ENCODE data around the gene BSCL2. TPM values are rescaled to one million over a fixed set of nuclear protein-coding genes. Genes with fewer than 3 reads are reported as not detected.
A peak's percentile ranks its signal among the peaks of the same experiment; 100 is the strongest.

Gene BSCL2
- total and polyA plus RNA-seq, 2 of the 13 experiments (the other 11 are each of a cell fraction or from before 2014, with no cell fraction given): 19.5 to 21.1 TPM

DNA sequence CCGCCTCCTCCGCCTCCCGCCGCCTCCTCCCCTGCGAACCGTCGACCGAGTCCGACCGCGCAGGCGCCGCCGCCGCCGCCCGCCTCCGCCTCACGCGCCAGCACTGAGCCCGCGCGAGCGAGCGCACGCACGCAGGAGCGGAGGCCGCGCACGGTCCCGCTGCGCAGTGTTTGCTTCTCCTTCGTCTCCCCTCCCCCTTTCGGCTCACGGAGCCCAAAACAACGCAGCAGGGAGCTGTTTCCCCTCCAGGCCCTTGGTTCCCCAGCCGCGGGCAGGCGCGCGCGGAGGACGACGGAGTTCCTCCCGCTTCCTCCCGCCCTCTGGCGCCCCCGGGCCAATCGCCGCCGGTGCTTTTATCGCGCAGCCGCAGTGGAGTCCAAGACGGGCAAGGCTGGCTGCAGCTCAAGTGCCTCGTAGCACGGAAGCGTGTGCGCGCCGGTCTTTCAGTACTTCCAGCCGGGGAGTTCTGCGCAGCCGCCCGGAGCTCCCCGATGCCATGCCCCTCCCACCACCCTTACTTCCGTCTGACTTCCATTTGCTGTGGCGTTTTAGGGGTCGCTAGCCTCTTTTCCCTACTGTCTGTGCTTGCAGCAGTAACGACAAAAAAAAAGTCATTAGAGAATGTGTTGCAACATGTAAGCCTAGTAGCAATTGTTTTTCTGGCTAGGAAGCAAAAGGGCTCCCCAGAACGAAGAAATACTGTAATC lies 20.1 kb upstream of the BSCL2 start, which contains the start of gene HNRNPUL2 (continued):
- no peak for TF ChIP-seq ZNF33A (CRISPR knock-in tag; IDR thresholded peaks at IDR 0.05; ENCODE audit: borderline replicate concordance)
- peak; percentile 80 for TF ChIP-seq MED1 (CRISPR knock-in tag; IDR thresholded peaks at IDR 0.05)
- TF ChIP-seq ZNF792 (CRISPR knock-in tag; IDR thresholded peaks at IDR 0.05): peak; percentile 80
- no peak for TF ChIP-seq IKZF1 (IDR thresholded peaks at IDR 0.05)
- no peak for TF ChIP-seq TBL1XR1 (IDR thresholded peaks at IDR 0.05; ENCODE audit: borderline replicate concordance, low read length, partially characterized antibody)
- TF ChIP-seq MIER3 (CRISPR knock-in tag; IDR thresholded peaks at IDR 0.05; ENCODE audit: borderline replicate concordance): no peak
- TF ChIP-seq, protein P1, sequence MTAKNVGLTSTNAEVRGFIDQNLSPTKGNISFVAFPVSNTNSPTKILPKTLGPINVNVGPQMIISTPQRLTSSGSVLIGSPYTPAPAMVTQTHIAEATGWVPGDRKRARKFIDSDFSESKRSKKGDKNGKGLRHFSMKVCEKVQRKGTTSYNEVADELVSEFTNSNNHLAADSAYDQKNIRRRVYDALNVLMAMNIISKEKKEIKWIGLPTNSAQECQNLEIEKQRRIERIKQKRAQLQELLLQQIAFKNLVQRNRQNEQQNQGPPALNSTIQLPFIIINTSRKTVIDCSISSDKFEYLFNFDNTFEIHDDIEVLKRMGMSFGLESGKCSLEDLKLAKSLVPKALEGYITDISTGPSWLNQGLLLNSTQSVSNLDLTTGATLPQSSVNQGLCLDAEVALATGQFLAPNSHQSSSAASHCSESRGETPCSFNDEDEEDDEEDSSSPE (CRISPR knock-in tag; IDR thresholded peaks at IDR 0.05): peak; percentile 97
- TF ChIP-seq, protein P2, sequence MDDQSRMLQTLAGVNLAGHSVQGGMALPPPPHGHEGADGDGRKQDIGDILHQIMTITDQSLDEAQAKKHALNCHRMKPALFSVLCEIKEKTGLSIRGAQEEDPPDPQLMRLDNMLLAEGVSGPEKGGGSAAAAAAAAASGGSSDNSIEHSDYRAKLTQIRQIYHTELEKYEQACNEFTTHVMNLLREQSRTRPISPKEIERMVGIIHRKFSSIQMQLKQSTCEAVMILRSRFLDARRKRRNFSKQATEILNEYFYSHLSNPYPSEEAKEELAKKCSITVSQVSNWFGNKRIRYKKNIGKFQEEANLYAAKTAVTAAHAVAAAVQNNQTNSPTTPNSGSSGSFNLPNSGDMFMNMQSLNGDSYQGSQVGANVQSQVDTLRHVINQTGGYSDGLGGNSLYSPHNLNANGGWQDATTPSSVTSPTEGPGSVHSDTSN (CRISPR knock-in tag; IDR thresholded peaks at IDR 0.05; ENCODE audit: borderline replicate concordance): peak; percentile 78; the same call in 1 of the 2 replicates
- TF ChIP-seq, protein P3, sequence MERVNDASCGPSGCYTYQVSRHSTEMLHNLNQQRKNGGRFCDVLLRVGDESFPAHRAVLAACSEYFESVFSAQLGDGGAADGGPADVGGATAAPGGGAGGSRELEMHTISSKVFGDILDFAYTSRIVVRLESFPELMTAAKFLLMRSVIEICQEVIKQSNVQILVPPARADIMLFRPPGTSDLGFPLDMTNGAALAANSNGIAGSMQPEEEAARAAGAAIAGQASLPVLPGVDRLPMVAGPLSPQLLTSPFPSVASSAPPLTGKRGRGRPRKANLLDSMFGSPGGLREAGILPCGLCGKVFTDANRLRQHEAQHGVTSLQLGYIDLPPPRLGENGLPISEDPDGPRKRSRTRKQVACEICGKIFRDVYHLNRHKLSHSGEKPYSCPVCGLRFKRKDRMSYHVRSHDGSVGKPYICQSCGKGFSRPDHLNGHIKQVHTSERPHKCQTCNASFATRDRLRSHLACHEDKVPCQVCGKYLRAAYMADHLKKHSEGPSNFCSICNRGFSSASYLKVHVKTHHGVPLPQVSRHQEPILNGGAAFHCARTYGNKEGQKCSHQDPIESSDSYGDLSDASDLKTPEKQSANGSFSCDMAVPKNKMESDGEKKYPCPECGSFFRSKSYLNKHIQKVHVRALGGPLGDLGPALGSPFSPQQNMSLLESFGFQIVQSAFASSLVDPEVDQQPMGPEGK (CRISPR knock-in tag; IDR thresholded peaks at IDR 0.05): peak; percentile 37
- TF ChIP-seq ZNF143 (CRISPR knock-in tag; IDR thresholded peaks at IDR 0.05): peak; percentile 73
- no peak for TF ChIP-seq ZNF3 (CRISPR knock-in tag; IDR thresholded peaks at IDR 0.05)
- no peak for TF ChIP-seq ZFP36 (IDR thresholded peaks at IDR 0.05; ENCODE audit: borderline replicate concordance, low read depth, low read length, partially characterized antibody)
- TF ChIP-seq ZNF335 (CRISPR knock-in tag; IDR thresholded peaks at IDR 0.05): peak; percentile 84
- TF ChIP-seq KAT2B (IDR thresholded peaks at IDR 0.05; ENCODE audit: borderline replicate concordance, low read depth, low read length): no peak
- TF ChIP-seq TCF12 (IDR thresholded peaks at IDR 0.05): no peak
- TF ChIP-seq TCF12 (CRISPR knock-in tag; IDR thresholded peaks at IDR 0.05): no peak
- TF ChIP-seq POLR2AphosphoS5 (IDR thresholded peaks at IDR 0.05; ENCODE audit: low read depth, low read length): peak; percentile 71
- TF ChIP-seq, protein P4, sequence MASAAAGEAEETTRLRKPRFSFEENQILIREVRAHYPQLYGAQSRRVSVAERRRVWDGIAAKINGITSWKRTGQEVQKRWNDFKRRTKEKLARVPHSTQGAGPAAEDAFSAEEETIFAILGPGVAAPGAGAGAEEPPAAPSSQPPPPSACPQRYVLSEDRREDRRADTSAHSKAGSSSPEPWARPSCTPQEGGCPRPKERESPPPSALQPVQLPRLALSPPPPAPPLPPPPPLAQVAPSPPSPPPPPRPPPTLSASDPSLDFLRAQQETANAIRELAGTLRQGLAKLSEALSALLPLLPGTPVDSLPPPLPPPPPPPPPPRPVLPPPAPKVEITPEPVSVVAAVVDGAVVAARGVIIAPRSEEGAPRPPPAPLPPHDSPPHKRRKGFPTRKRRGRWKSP (CRISPR knock-in tag; IDR thresholded peaks at IDR 0.05): no peak; the same call in 1 of the 2 replicates
- TF ChIP-seq, protein P5, sequence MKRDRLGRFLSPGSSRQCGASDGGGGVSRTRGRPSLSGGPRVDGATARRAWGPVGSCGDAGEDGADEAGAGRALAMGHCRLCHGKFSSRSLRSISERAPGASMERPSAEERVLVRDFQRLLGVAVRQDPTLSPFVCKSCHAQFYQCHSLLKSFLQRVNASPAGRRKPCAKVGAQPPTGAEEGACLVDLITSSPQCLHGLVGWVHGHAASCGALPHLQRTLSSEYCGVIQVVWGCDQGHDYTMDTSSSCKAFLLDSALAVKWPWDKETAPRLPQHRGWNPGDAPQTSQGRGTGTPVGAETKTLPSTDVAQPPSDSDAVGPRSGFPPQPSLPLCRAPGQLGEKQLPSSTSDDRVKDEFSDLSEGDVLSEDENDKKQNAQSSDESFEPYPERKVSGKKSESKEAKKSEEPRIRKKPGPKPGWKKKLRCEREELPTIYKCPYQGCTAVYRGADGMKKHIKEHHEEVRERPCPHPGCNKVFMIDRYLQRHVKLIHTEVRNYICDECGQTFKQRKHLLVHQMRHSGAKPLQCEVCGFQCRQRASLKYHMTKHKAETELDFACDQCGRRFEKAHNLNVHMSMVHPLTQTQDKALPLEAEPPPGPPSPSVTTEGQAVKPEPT (CRISPR knock-in tag; IDR thresholded peaks at IDR 0.05; ENCODE audit: low read depth): peak; percentile 95; the same call in 1 of the 2 replicates
- peak; percentile 85; the same call in 1 of the 2 replicates for TF ChIP-seq SAFB2 (CRISPR knock-in tag; IDR thresholded peaks at IDR 0.05; ENCODE audit: borderline replicate concordance, low read depth)
- TF ChIP-seq HDAC1 (CRISPR knock-in tag; IDR thresholded peaks at IDR 0.05): peak; percentile 77
- peak; percentile 93 for TF ChIP-seq ZBTB38 (CRISPR knock-in tag; IDR thresholded peaks at IDR 0.05)
- no peak for TF ChIP-seq NR2F1 (CRISPR knock-in tag; IDR thresholded peaks at IDR 0.05)

Measured in HepG2 (cell line).